ENCODE measurements around the gene SLC25A23. TPM values are rescaled to one million over a fixed set of nuclear protein-coding genes. Genes with fewer than 3 reads are reported as not detected.

Gene SLC25A23
- total and polyA plus RNA-seq, 2 experiments from 2014 or later: 12.5 to 33.2 TPM

- WGBS, 2 experiments (ENCODE audit: low coverage in 1 of 2, low lambda C conversion rate in 2 of 2, missing lambda C conversion rate in 2 of 2): 16 to 25% methylated on average over 9 of the region's 9 CpGs
- Histone ChIP-seq H3K4me3 (no peak overlapping the region), H2AFZ (no peak overlapping the region), H3K9me2 (ENCODE audit: insufficient read depth) (no peaks in the 10 kb centered on the region), H3K79me2 (ENCODE audit: insufficient read depth) (no peaks in the 10 kb centered on the region), H3K9me3 (ENCODE audit: low read depth) (no peaks in the 10 kb centered on the region), H3K4me1 (ENCODE audit: insufficient read depth) (0 out of 2 replicates have a peak, but pooled peaks cover 3% of the 10 kb centered on the region), H3K4me2 (ENCODE audit: unreplicated experiment) (no peak overlapping the region), H3K36me3 (ENCODE audit: low read depth) (no peaks in the 10 kb centered on the region), H3K27ac (no peak overlapping the region), H3K27me3 (replicated peaks; ENCODE audit: insufficient read depth) (peaks cover 18% of the 10 kb centered on the region), H3F3A (ENCODE audit: insufficient read depth) (no peaks in the 10 kb centered on the region), H4K20me1 (ENCODE audit: insufficient read depth) (no peaks in the 10 kb centered on the region), H3K9ac (no peak overlapping the region)
- in situ Hi-C loops (cut with MboI): no loop called here
- DNase-seq: peak; percentile 12
- no peak for TF ChIP-seq EZH2phosphoT487 (IDR thresholded peaks at IDR 0.05; ENCODE audit: insufficient read depth, low read depth)
- no peak for TF ChIP-seq EZH2 (IDR thresholded peaks at IDR 0.05; ENCODE audit: insufficient read depth, poor library complexity, severe bottlenecking)
These were observed 5.4 kb upstream of the SLC25A23 start for GRCh38 chr19:6465006-6465405.

- H3K9ac ChIP-seq: no peak within 1 kb of the TSS
- WGBS, 2 experiments (ENCODE audit: low coverage in 1 of 2, low lambda C conversion rate in 2 of 2, missing lambda C conversion rate in 2 of 2): 4% methylated on average over 37 to 63 of the region's 65 CpGs
- 0 out of 2 replicates have a peak, but pooled peaks cover 3% of the 10 kb centered on the region for H3K4me1 ChIP-seq (ENCODE audit: insufficient read depth)
- peaks cover 18% of the 10 kb centered on the region for H3K27me3 ChIP-seq (replicated peaks; ENCODE audit: insufficient read depth)
- no peaks in the 10 kb centered on the region for H3K36me3 ChIP-seq (ENCODE audit: low read depth)
- no peak within 1 kb of the TSS for H3K27ac ChIP-seq
- TF ChIP-seq EZH2 (IDR thresholded peaks at IDR 0.05; ENCODE audit: insufficient read depth, poor library complexity, severe bottlenecking) (no peak), EZH2phosphoT487 (IDR thresholded peaks at IDR 0.05; ENCODE audit: insufficient read depth, low read depth) (no peak)
- H3K4me2 ChIP-seq (ENCODE audit: unreplicated experiment): no peak within 1 kb of the TSS
- H2AFZ ChIP-seq: no peak within 1 kb of the TSS
- in situ Hi-C loops (cut with MboI): no loop called here
- H3K9me2 ChIP-seq (ENCODE audit: insufficient read depth): no peaks in the 10 kb centered on the region
- H3F3A ChIP-seq (ENCODE audit: insufficient read depth): no peaks in the 10 kb centered on the region
- DNase-seq: no peak
- no peaks in the 10 kb centered on the region for H3K9me3 ChIP-seq (ENCODE audit: low read depth)
- no peak within 1 kb of the TSS for H3K4me3 ChIP-seq
- H4K20me1 ChIP-seq (ENCODE audit: insufficient read depth): no peaks in the 10 kb centered on the region
- no peaks in the 10 kb centered on the region for H3K79me2 ChIP-seq (ENCODE audit: insufficient read depth)
These were observed 4.7 kb upstream of the SLC25A23 start, which contains the start of gene CRB3 for GRCh38 chr19:6464070-6464873. TSS of gene CRB3 (plus strand) at chr19:6464271. CDS start at chr19:6464702, 431 bp downstream.

GRCh38 chr19:6460099-6460884 is 700 bp upstream of the SLC25A23 start:
- Histone ChIP-seq H4K20me1 (ENCODE audit: insufficient read depth) (no peaks in the 10 kb centered on the region), H3F3A (ENCODE audit: insufficient read depth) (no peaks in the 10 kb centered on the region), H3K27me3 (replicated peaks; ENCODE audit: insufficient read depth) (peaks cover 7% of the 10 kb centered on the region), H3K36me3 (ENCODE audit: low read depth) (no peaks in the 10 kb centered on the region), H2AFZ (peak overlapping the region; percentile 89), H3K4me3 (peak overlapping the region; percentile 81), H3K27ac (no peak overlapping the region), H3K4me2 (ENCODE audit: unreplicated experiment) (peak overlapping the region; percentile 91), H3K9me3 (ENCODE audit: low read depth) (no peaks in the 10 kb centered on the region), H3K79me2 (ENCODE audit: insufficient read depth) (no peaks in the 10 kb centered on the region), H3K4me1 (ENCODE audit: insufficient read depth) (0 out of 2 replicates have a peak, but pooled peaks cover 3% of the 10 kb centered on the region), H3K9me2 (ENCODE audit: insufficient read depth) (no peaks in the 10 kb centered on the region), H3K9ac (peak overlapping the region; percentile 41)
- TF ChIP-seq EZH2 (IDR thresholded peaks at IDR 0.05; ENCODE audit: insufficient read depth, poor library complexity, severe bottlenecking): no peak
- TF ChIP-seq EZH2phosphoT487 (IDR thresholded peaks at IDR 0.05; ENCODE audit: insufficient read depth, low read depth): no peak
- in situ Hi-C loops (cut with MboI): no loop called here
- peak; percentile 99 for DNase-seq
- 1 to 3% methylated on average over 29 to 56 of the region's 57 CpGs for whole genome bisulfite sequencing, 2 experiments (ENCODE audit: low coverage in 1 of 2, low lambda C conversion rate in 2 of 2, missing lambda C conversion rate in 2 of 2)

GRCh38 chr19:6458695-6459261 is 814 bp downstream of the SLC25A23 start:
- H3K4me3 ChIP-seq: peak overlapping the region; percentile 81
- in situ Hi-C loops (cut with MboI): no loop called here

More at GRCh38 chr19:6458695-6459261, 814 bp downstream of the SLC25A23 start:
- 37 to 38% methylated on average over 16 of the region's 16 CpGs for WGBS, 2 experiments (ENCODE audit: low coverage in 1 of 2, low lambda C conversion rate in 2 of 2, missing lambda C conversion rate in 2 of 2)
- Histone ChIP-seq H3K27me3 (replicated peaks; ENCODE audit: insufficient read depth) (peaks cover 7% of the 10 kb centered on the region), H3F3A (ENCODE audit: insufficient read depth) (no peaks in the 10 kb centered on the region), H3K79me2 (ENCODE audit: insufficient read depth) (no peaks in the 10 kb centered on the region), H3K4me2 (ENCODE audit: unreplicated experiment) (peak overlapping the region; percentile 91), H3K4me1 (ENCODE audit: insufficient read depth) (0 out of 2 replicates have a peak, but pooled peaks cover 3% of the 10 kb centered on the region), H3K36me3 (ENCODE audit: low read depth) (no peaks in the 10 kb centered on the region), H3K9me2 (ENCODE audit: insufficient read depth) (no peaks in the 10 kb centered on the region), H3K9ac (peak overlapping the region; percentile 57), H2AFZ (peak overlapping the region; percentile 89), H4K20me1 (ENCODE audit: insufficient read depth) (no peaks in the 10 kb centered on the region), H3K27ac (no peak overlapping the region), H3K9me3 (ENCODE audit: low read depth) (no peaks in the 10 kb centered on the region)
- TF ChIP-seq EZH2 (IDR thresholded peaks at IDR 0.05; ENCODE audit: insufficient read depth, poor library complexity, severe bottlenecking) (no peak), EZH2phosphoT487 (IDR thresholded peaks at IDR 0.05; ENCODE audit: insufficient read depth, low read depth) (no peak)
- DNase-seq: peak; percentile 18

Measured in GM23248 (cell line).